ENCODE data around the gene PGC. TPM values are rescaled to one million over a fixed set of nuclear protein-coding genes. Genes with fewer than 3 reads are reported as not detected.
A peak's percentile ranks its signal among the peaks of the same experiment; 100 is the strongest.

The PGC gene
- total RNA-seq, 3 donors from 2014 or later: not detected

GRCh38 chr6:41789390-41789724, 42.2 kb upstream of the PGC start:
- intact Hi-C loops (cut with DNase I, micrococcal nuclease): loop anchor here in 1 of 2 donors (10.0 kb wide), 1 partner anchor 255 kb away; no protein-coding TSS in a partner anchor
- no peak for ATAC-seq
- H3K9me3 ChIP-seq: no peaks in the 10 kb centered on the region
- no peak for TF ChIP-seq CTCF (IDR thresholded peaks at IDR 0.05)
- peaks cover 16% of the 10 kb centered on the region for H3K4me1 ChIP-seq (ENCODE audit: low read depth)
- H3K4me3 ChIP-seq: no peak overlapping the region
- DNase-seq: no peak
- no peaks in the 10 kb centered on the region for H3K36me3 ChIP-seq (ENCODE audit: low read depth)

- Histone ChIP-seq H3K4me1 (ENCODE audit: low read depth) (peaks cover 16% of the 10 kb centered on the region), H3K9me3 (no peaks in the 10 kb centered on the region), H3K4me3 (peak within 1 kb of the TSS; percentile 67), H3K36me3 (ENCODE audit: low read depth) (no peaks in the 10 kb centered on the region)
- DNase-seq: peak; percentile 98
- peak; percentile 94 for ATAC-seq
- TF ChIP-seq CTCF (IDR thresholded peaks at IDR 0.05): peak; percentile 92
- intact Hi-C loops (cut with DNase I, micrococcal nuclease): loop anchor here in 1 of 2 donors (10.0 kb wide), 1 partner anchor 257 kb away; no protein-coding TSS in a partner anchor
These were observed 40.2 kb upstream of the PGC start, which contains the start of gene TOMM6 for GRCh38 chr6:41787219-41787917. TOMM6 (plus strand) TSS chr6:41787694; CDS start chr6:41787698, 4 bp downstream.

GRCh38 chr6:41786451-41787218, 39.4 kb upstream of the PGC start:
- intact Hi-C loops (cut with DNase I, micrococcal nuclease): loop anchor here in 1 of 2 donors (10.0 kb wide), 1 partner anchor 258 kb away; no protein-coding TSS in a partner anchor
- DNase-seq (peak; percentile 92 to 96 (median 92)), ATAC-seq (peak; percentile 91)
- H3K4me3 ChIP-seq: peak overlapping the region; percentile 67
- no peaks in the 10 kb centered on the region for H3K36me3 ChIP-seq (ENCODE audit: low read depth)
- peaks cover 19% of the 10 kb centered on the region for H3K4me1 ChIP-seq (ENCODE audit: low read depth)
- TF ChIP-seq CTCF (IDR thresholded peaks at IDR 0.05): peak; percentile 92
- H3K9me3 ChIP-seq: no peaks in the 10 kb centered on the region

- intact Hi-C loops (cut with DNase I, micrococcal nuclease): loop anchor here in 1 of 2 donors (10.0 kb wide), 1 partner anchor 259 kb away; no protein-coding TSS in a partner anchor
- no peak for DNase-seq
- TF ChIP-seq CTCF (IDR thresholded peaks at IDR 0.05): no peak
- Histone ChIP-seq H3K4me1 (ENCODE audit: low read depth) (peaks cover 27% of the 10 kb centered on the region), H3K36me3 (ENCODE audit: low read depth) (no peaks in the 10 kb centered on the region), H3K4me3 (peak overlapping the region; percentile 67), H3K9me3 (no peaks in the 10 kb centered on the region)
- no peak for ATAC-seq
These were observed 38.7 kb upstream of the PGC start for GRCh38 chr6:41785689-41786450.

GRCh38 chr6:41785254-41785653, 38.1 kb upstream of the PGC start:
- ATAC-seq: no peak
- intact Hi-C loops (cut with DNase I, micrococcal nuclease): loop anchor here in 1 of 2 donors (10.0 kb wide), 1 partner anchor 260 kb away; no protein-coding TSS in a partner anchor
- Histone ChIP-seq H3K4me3 (no peak overlapping the region), H3K36me3 (ENCODE audit: low read depth) (no peaks in the 10 kb centered on the region), H3K4me1 (ENCODE audit: low read depth) (peaks cover 29% of the 10 kb centered on the region), H3K9me3 (no peaks in the 10 kb centered on the region)
- no peak for TF ChIP-seq CTCF (IDR thresholded peaks at IDR 0.05)
- no peak for DNase-seq
